AG04450 (cell line): ENCODE measurements around the gene GRAP2. TPM values are rescaled to one million over a fixed set of nuclear protein-coding genes. Genes with fewer than 3 reads are reported as not detected.
"Not testable (repeated sequence)": the region's sequence is repeated elsewhere in the genome, so short reads cannot be mapped to it uniquely, and the experiment has no call there.

ENCODE experiments used
- CTCF ChIA-PET: fragments of 300-600, 350-600 bp; formaldehyde crosslinking; extraction: SDS; loops from one replicate; lab custom pipeline; 2022; ENCODE audit warnings: antibody characterized with exemption, inconsistent platforms; lab: Charles Lee
- POLR2A ChIA-PET: fragments of 350-600 bp; formaldehyde crosslinking; extraction: SDS; loops from one replicate; lab custom pipeline; 2021; ENCODE audit warnings: antibody characterized with exemption, inconsistent platforms; lab: Yijun Ruan, JAX
- DNase-seq: peaks from one replicate; pipeline ENCODE4 v3.0.0-alpha.2; 2011; ENCODE audit warnings: low read depth, low spot score
- H3K27ac ChIP-seq: one replicate; pipeline ENCODE4 v1.5.1; 2012; ENCODE audit warnings: low read depth, low read length, control low read depth
- H3K27me3 ChIP-seq: one replicate; pipeline ENCODE4 v1.6.0; 2012; ENCODE audit warnings: low read length; ENCODE audit not compliant: control insufficient read depth, insufficient read depth
- H3K4me3 ChIP-seq: 2 replicates; pipeline ENCODE4 v1.5.1; 2011; ENCODE audit warnings: mild to moderate bottlenecking, low read depth, low read length, control low read depth
- H3K9me3 ChIP-seq: 2 replicates; pipeline ENCODE4 v1.5.1; 2012; ENCODE audit warnings: low read length; ENCODE audit not compliant: control insufficient read depth, insufficient read depth
- CTCF ChIP-seq: IDR thresholded peaks from 2 replicates; pipeline ENCODE4 v1.5.1; 2011; ENCODE audit warnings: low read depth, low read length, control low read depth, inconsistent platforms
- polyA plus RNA-seq: library from polyadenylated mRNA; depleted of rRNA; stranded (reverse); fragments of >200 nt; gene quantifications from 2 replicates; pipeline ENCODE4 v1.2.3, GENCODE V29; 2011

Gene GRAP2
- polyA plus RNA-seq, 1 experiment: not detected

- Histone ChIP-seq H3K4me3 (no peak overlapping the region), H3K27ac (no peak overlapping the region), H3K27me3 (peaks cover 18% of the 10 kb centered on the region), H3K9me3 (no peaks in the 10 kb centered on the region)
- DNase-seq: no peak
- TF ChIP-seq CTCF: no peak
- POLR2A ChIA-PET: no interaction called here
- CTCF ChIA-PET: no interaction called here
Observed at GRCh38 chr22:39873965-39874364, 26.9 kb upstream of the GRAP2 start.

GRCh38 chr22:39875176-39875885, 25.6 kb upstream of the GRAP2 start:
- H3K27ac ChIP-seq, H3K4me3 ChIP-seq, POLR2A ChIA-PET, CTCF ChIA-PET, DNase-seq, H3K9me3 ChIP-seq: not testable (repeated sequence)
- H3K27me3 ChIP-seq: peaks cover 22% of the 10 kb centered on the region

- Histone ChIP-seq H3K27ac (no peak overlapping the region), H3K9me3 (no peaks in the 10 kb centered on the region), H3K4me3 (no peak overlapping the region), H3K27me3 (peaks cover 25% of the 10 kb centered on the region)
- TF ChIP-seq CTCF: no peak
- no peak for DNase-seq
- ChIA-PET POLR2A (interaction anchor here (0.6 kb wide), 1 partner anchor 36 kb away, joined by 4 read pairs; no protein-coding TSS in a partner anchor), CTCF (no interaction called here)
Observed at GRCh38 chr22:39877079-39877845, 23.6 kb upstream of the GRAP2 start.

- POLR2A ChIA-PET: no interaction called here
- H3K27ac ChIP-seq: no peak overlapping the region
- no peak for DNase-seq
- H3K9me3 ChIP-seq: no peaks in the 10 kb centered on the region
- peaks cover 20% of the 10 kb centered on the region for H3K27me3 ChIP-seq
- TF ChIP-seq CTCF: no peak
- CTCF ChIA-PET: no interaction called here
- no peak overlapping the region for H3K4me3 ChIP-seq
Observed at GRCh38 chr22:39880722-39881121, 20.2 kb upstream of the GRAP2 start.

- Histone ChIP-seq H3K27me3 (peaks cover 12% of the 10 kb centered on the region), H3K9me3 (no peaks in the 10 kb centered on the region), H3K4me3 (no peak overlapping the region), H3K27ac (no peak overlapping the region)
- CTCF ChIA-PET: no interaction called here
- no peak for DNase-seq
- POLR2A ChIA-PET: no interaction called here
- no peak for TF ChIP-seq CTCF
Observed at GRCh38 chr22:39883057-39883456, 17.8 kb upstream of the GRAP2 start.

GRCh38 chr22:39889924-39890323, 11.0 kb upstream of the GRAP2 start:
- DNase-seq, H3K27ac ChIP-seq, H3K9me3 ChIP-seq, POLR2A ChIA-PET, H3K27me3 ChIP-seq, H3K4me3 ChIP-seq: not testable (repeated sequence)
- CTCF ChIA-PET: interaction anchor here (0.9 kb wide), 1 partner anchor 135 kb away, joined by 3 read pairs; no protein-coding TSS in a partner anchor
